SK-N-SH treated with all-trans-retinoic acid at 6 μM for 48 hours (cell line): ENCODE measurements around the gene CFAP299.
"Not testable (repeated sequence)": the region's sequence is repeated elsewhere in the genome, so short reads cannot be mapped to it uniquely, and the experiment has no call there.

ENCODE experiments used
- ATAC-seq: fragments of 200-7000 bp; cut with Tn5 transposase; 3 replicates; pipeline ENCODE4 v1.9.1; 2020; ENCODE audit warnings: mild to moderate bottlenecking, moderate library complexity
- ARNTL ChIP-seq: fragments of 450-650 bp; formaldehyde crosslinking; IDR thresholded peaks from 2 replicates; pipeline ENCODE4 v1.5.0; 2020; ENCODE audit warnings: low read depth, mild to moderate bottlenecking, moderate library complexity, borderline replicate concordance
- BACH2 ChIP-seq: fragments of 250-450 bp; sonication (Bioruptor Pico); IDR thresholded peaks from 2 replicates; pipeline ENCODE4 v1.9.0; 2021; ENCODE audit warnings: mild to moderate bottlenecking, borderline replicate concordance
- CSDC2 ChIP-seq: fragments of 250-450 bp; sonication (Bioruptor Pico); IDR thresholded peaks from 2 replicates; pipeline ENCODE4 v1.5.0; 2020; ENCODE audit warnings: mild to moderate bottlenecking, moderate library complexity
- ESRRG ChIP-seq: fragments of 250-450 bp; sonication (Bioruptor Pico); IDR thresholded peaks from 2 replicates; pipeline ENCODE4 v1.6.1; 2021; ENCODE audit warnings: mild to moderate bottlenecking
- GLIS3 ChIP-seq: fragments of 250-450 bp; sonication (Bioruptor Pico); IDR thresholded peaks from 2 replicates; pipeline ENCODE4 v1.5.0; 2020; ENCODE audit warnings: mild to moderate bottlenecking, moderate library complexity
- PPARA ChIP-seq: fragments of 250-450 bp; sonication (Bioruptor Pico); IDR thresholded peaks from 2 replicates; pipeline ENCODE4 v1.5.0; 2020; ENCODE audit warnings: mild to moderate bottlenecking, borderline replicate concordance
- RARB ChIP-seq: fragments of 250-450 bp; sonication (Bioruptor Pico); IDR thresholded peaks from 2 replicates; pipeline ENCODE4 v1.8.0; 2021; ENCODE audit warnings: mild to moderate bottlenecking, moderate library complexity
- SNAI2 ChIP-seq: fragments of 250-450 bp; sonication (Bioruptor Pico); IDR thresholded peaks from 2 replicates; pipeline ENCODE4 v1.5.0; 2020; ENCODE audit warnings: mild to moderate bottlenecking, moderate library complexity
- TCF4 ChIP-seq: fragments of 250-450 bp; sonication (Bioruptor Pico); IDR thresholded peaks from 2 replicates; pipeline ENCODE4 v1.8.0; 2021; ENCODE audit warnings: mild to moderate bottlenecking, moderate library complexity, borderline replicate concordance
- ZC3H10 ChIP-seq: fragments of 250-450 bp; sonication (Bioruptor Pico); IDR thresholded peaks from 2 replicates; pipeline ENCODE4 v1.5.1; 2021; ENCODE audit warnings: mild to moderate bottlenecking, moderate library complexity
- ZNF565 ChIP-seq: fragments of 450-650 bp; formaldehyde crosslinking; conservative IDR thresholded peaks from 2 replicates; pipeline ENCODE4 v1.5.0; 2020; ENCODE audit warnings: low read depth, mild to moderate bottlenecking, moderate library complexity
- ZNF70 ChIP-seq: fragments of 450-650 bp; formaldehyde crosslinking; IDR thresholded peaks from 2 replicates; pipeline ENCODE4 v1.5.0; 2020; ENCODE audit warnings: mild to moderate bottlenecking, moderate library complexity
- ZNF8 ChIP-seq: fragments of 450-650 bp; formaldehyde crosslinking; IDR thresholded peaks from 2 replicates; pipeline ENCODE4 v1.5.0; 2020; ENCODE audit warnings: mild to moderate bottlenecking, moderate library complexity
- TF ChIP-seq, protein P1 (sequence below): fragments of 250-450 bp; sonication (Bioruptor Pico); IDR thresholded peaks from 2 replicates; pipeline ENCODE4 v1.5.1; 2021; ENCODE audit warnings: mild to moderate bottlenecking, moderate library complexity
- TF ChIP-seq, protein P2 (sequence below): fragments of 250-450 bp; sonication (Bioruptor Pico); IDR thresholded peaks from 2 replicates; pipeline ENCODE4 v1.8.0; 2021; ENCODE audit warnings: low read depth, mild to moderate bottlenecking, moderate library complexity, borderline replicate concordance
- TF ChIP-seq, protein P3 (sequence below): fragments of 250-450 bp; sonication (Bioruptor Pico); IDR thresholded peaks from 2 replicates; pipeline ENCODE4 v1.5.0; 2020; ENCODE audit warnings: mild to moderate bottlenecking, moderate library complexity
- TF ChIP-seq, protein P4 (sequence below): fragments of 250-450 bp; sonication (Bioruptor Pico); IDR thresholded peaks from 2 replicates; pipeline ENCODE4 v1.5.1; 2020; ENCODE audit warnings: low read depth, mild to moderate bottlenecking, moderate library complexity
- TF ChIP-seq, protein P5 (sequence below): fragments of 250-450 bp; sonication (Bioruptor Pico); IDR thresholded peaks from 2 replicates; pipeline ENCODE4 v1.8.0; 2020; ENCODE audit warnings: mild to moderate bottlenecking, moderate library complexity, borderline replicate concordance

Gene CFAP299

DNA sequence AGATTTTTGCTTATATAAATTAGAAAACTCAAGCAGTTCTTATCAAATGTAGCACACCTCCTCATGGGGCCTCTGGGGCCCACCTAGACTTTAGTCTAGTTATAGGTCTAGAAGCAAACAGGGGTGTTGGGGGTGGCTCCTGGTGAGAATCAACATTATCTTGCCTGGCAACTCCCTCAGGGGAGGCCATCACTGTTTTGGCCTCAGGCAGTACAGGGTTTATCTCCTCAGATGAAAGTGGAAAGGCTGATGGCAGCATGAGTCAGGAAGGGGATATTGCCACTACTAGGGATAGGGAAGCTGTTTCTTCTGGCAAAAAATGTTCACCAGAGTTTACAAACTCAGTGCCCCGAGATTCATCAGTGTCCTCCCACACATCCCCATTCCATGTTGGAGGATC lies 462.6 kb downstream of the CFAP299 start:
- TF ChIP-seq, protein P1, sequence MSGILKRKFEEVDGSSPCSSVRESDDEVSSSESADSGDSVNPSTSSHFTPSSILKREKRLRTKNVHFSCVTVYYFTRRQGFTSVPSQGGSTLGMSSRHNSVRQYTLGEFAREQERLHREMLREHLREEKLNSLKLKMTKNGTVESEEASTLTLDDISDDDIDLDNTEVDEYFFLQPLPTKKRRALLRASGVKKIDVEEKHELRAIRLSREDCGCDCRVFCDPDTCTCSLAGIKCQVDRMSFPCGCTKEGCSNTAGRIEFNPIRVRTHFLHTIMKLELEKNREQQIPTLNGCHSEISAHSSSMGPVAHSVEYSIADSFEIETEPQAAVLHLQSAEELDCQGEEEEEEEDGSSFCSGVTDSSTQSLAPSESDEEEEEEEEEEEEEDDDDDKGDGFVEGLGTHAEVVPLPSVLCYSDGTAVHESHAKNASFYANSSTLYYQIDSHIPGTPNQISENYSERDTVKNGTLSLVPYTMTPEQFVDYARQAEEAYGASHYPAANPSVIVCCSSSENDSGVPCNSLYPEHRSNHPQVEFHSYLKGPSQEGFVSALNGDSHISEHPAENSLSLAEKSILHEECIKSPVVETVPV (CRISPR knock-in tag) = no peak
- no peak for TF ChIP-seq ZC3H10 (CRISPR knock-in tag)
- no peak for TF ChIP-seq RARB
- TF ChIP-seq ESRRG (CRISPR knock-in tag) = no peak
- no peak for TF ChIP-seq ZNF565 (CRISPR knock-in tag)
- TF ChIP-seq, protein P2, sequence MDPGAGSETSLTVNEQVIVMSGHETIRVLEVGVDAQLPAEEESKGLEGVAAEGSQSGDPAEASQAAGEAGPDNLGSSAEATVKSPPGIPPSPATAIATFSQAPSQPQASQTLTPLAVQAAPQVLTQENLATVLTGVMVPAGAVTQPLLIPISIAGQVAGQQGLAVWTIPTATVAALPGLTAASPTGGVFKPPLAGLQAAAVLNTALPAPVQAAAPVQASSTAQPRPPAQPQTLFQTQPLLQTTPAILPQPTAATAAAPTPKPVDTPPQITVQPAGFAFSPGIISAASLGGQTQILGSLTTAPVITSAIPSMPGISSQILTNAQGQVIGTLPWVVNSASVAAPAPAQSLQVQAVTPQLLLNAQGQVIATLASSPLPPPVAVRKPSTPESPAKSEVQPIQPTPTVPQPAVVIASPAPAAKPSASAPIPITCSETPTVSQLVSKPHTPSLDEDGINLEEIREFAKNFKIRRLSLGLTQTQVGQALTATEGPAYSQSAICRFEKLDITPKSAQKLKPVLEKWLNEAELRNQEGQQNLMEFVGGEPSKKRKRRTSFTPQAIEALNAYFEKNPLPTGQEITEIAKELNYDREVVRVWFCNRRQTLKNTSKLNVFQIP = no peak
- no peak for TF ChIP-seq TCF4 (CRISPR knock-in tag)
- no peak for TF ChIP-seq ARNTL (CRISPR knock-in tag)
- TF ChIP-seq ZNF8 (CRISPR knock-in tag) = no peak
- ATAC-seq = no peak

DNA sequence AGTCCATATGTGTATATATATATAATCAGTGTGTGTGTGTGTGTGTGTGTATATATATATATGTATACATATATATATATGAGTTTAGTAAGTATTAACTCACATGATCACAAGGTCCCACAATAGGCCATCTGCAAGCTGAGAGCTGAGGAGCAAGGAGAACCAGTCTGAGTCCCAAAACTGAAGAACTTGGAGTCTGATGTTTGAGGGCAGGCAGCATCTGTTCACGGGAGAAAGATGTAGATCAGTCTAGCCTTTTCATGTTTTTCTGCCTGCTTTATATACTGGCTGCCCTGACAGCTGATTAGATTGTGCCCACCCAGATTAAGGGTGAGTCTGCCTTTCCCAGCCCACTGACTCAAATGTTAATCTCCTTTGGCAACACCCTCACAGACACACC lies 465.2 kb downstream of the CFAP299 start:
- not testable (repeated sequence) for ATAC-seq

DNA sequence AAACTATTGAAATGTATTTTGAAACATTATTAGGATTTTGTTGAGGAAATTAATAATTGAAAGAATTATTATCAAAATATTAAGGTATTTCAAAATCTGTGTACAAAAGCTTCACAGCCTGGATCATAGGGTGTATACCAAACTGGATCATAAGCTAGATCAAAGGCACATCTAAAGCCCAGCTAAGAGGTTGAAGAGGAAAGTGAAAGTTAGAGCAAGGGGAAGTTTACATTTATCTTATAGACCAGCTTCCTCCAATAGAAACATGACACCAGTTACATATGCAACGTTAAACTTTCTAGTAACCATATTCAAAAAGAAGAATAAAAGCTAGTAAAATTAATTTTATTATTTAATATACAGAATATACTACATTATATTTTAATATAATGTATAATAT lies 467.8 kb downstream of the CFAP299 start:
- TF ChIP-seq PPARA (CRISPR knock-in tag) (no peak), ZC3H10 (CRISPR knock-in tag) (no peak), BACH2 (CRISPR knock-in tag) (no peak)
- TF ChIP-seq, protein P3, sequence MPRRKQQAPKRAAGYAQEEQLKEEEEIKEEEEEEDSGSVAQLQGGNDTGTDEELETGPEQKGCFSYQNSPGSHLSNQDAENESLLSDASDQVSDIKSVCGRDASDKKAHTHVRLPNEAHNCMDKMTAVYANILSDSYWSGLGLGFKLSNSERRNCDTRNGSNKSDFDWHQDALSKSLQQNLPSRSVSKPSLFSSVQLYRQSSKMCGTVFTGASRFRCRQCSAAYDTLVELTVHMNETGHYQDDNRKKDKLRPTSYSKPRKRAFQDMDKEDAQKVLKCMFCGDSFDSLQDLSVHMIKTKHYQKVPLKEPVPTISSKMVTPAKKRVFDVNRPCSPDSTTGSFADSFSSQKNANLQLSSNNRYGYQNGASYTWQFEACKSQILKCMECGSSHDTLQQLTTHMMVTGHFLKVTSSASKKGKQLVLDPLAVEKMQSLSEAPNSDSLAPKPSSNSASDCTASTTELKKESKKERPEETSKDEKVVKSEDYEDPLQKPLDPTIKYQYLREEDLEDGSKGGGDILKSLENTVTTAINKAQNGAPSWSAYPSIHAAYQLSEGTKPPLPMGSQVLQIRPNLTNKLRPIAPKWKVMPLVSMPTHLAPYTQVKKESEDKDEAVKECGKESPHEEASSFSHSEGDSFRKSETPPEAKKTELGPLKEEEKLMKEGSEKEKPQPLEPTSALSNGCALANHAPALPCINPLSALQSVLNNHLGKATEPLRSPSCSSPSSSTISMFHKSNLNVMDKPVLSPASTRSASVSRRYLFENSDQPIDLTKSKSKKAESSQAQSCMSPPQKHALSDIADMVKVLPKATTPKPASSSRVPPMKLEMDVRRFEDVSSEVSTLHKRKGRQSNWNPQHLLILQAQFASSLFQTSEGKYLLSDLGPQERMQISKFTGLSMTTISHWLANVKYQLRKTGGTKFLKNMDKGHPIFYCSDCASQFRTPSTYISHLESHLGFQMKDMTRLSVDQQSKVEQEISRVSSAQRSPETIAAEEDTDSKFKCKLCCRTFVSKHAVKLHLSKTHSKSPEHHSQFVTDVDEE (CRISPR knock-in tag) = no peak
- TF ChIP-seq, protein P4, sequence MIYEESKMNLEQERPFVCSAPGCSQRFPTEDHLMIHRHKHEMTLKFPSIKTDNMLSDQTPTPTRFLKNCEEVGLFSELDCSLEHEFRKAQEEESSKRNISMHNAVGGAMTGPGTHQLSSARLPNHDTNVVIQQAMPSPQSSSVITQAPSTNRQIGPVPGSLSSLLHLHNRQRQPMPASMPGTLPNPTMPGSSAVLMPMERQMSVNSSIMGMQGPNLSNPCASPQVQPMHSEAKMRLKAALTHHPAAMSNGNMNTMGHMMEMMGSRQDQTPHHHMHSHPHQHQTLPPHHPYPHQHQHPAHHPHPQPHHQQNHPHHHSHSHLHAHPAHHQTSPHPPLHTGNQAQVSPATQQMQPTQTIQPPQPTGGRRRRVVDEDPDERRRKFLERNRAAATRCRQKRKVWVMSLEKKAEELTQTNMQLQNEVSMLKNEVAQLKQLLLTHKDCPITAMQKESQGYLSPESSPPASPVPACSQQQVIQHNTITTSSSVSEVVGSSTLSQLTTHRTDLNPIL (CRISPR knock-in tag) = no peak
- TF ChIP-seq, protein P1 (CRISPR knock-in tag) = no peak
- TF ChIP-seq, all 23 proteins: peak for 0
- ATAC-seq = no peak

DNA sequence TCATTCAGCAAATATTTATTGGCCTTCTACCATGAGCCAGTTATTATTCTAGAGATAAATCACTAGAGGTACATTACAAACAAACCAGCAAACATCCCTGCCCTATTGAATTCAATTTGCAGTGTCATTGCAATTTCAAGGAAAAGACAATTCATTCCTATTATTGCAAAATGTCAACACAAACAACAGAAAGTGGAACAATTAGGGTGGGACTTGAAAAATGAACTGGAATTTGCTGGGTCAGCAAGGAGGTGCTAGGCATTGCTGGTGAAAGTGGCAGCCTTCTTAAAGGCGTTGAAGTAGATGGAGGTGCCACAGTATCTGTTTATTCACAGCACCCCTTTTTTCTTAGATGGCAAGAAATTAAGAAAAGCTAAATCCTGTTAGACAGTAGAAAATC lies 470.9 kb downstream of the CFAP299 start:
- ATAC-seq = no peak
- TF ChIP-seq ESRRG (CRISPR knock-in tag) = no peak
- TF ChIP-seq, protein P5, sequence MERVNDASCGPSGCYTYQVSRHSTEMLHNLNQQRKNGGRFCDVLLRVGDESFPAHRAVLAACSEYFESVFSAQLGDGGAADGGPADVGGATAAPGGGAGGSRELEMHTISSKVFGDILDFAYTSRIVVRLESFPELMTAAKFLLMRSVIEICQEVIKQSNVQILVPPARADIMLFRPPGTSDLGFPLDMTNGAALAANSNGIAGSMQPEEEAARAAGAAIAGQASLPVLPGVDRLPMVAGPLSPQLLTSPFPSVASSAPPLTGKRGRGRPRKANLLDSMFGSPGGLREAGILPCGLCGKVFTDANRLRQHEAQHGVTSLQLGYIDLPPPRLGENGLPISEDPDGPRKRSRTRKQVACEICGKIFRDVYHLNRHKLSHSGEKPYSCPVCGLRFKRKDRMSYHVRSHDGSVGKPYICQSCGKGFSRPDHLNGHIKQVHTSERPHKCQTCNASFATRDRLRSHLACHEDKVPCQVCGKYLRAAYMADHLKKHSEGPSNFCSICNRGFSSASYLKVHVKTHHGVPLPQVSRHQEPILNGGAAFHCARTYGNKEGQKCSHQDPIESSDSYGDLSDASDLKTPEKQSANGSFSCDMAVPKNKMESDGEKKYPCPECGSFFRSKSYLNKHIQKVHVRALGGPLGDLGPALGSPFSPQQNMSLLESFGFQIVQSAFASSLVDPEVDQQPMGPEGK (CRISPR knock-in tag) = no peak
- TF ChIP-seq GLIS3 = no peak
- TF ChIP-seq RARB = no peak
- TF ChIP-seq BACH2 (CRISPR knock-in tag) = no peak
- TF ChIP-seq, protein P3 (CRISPR knock-in tag) = no peak
- no peak for TF ChIP-seq ZNF565 (CRISPR knock-in tag)
- TF ChIP-seq ZNF70 (CRISPR knock-in tag) = no peak
- TF ChIP-seq SNAI2 (CRISPR knock-in tag) = no peak
- TF ChIP-seq, protein P4 (CRISPR knock-in tag) = no peak
- TF ChIP-seq ZNF8 (CRISPR knock-in tag) = no peak
- TF ChIP-seq, protein P2 = no peak
- TF ChIP-seq CSDC2 (CRISPR knock-in tag) = no peak
